Activated CD4-positive, alpha-beta T cell treated with anti-CD3 and anti-CD28 coated beads for 1 hour (primary cell): ENCODE results near the gene FMN2.

Source experiments
- DNase-seq: peaks from one replicate; pipeline ENCODE4 v3.0.0-alpha.2; 2020

FMN2 gene

GRCh38 chr1:240457203-240457602 is 365.5 kb downstream of the FMN2 start:
- DNase-seq, result no peak

GRCh38 chr1:240462277-240462676 is 370.6 kb downstream of the FMN2 start:
- no peak for DNase-seq

GRCh38 chr1:240462766-240463395 is 371.2 kb downstream of the FMN2 start:
- DNase-seq, result no peak

- no peak for DNase-seq
These were observed 372.4 kb downstream of the FMN2 start for GRCh38 chr1:240464099-240464498.

GRCh38 chr1:240465531-240465940 is 373.9 kb downstream of the FMN2 start:
- DNase-seq, result no peak

- DNase-seq, result no peak
These were observed 374.8 kb downstream of the FMN2 start for GRCh38 chr1:240466509-240466908.

- no peak for DNase-seq
These were observed 376.2 kb downstream of the FMN2 start for GRCh38 chr1:240467895-240468294.

GRCh38 chr1:240468656-240469055 is 377.0 kb downstream of the FMN2 start:
- DNase-seq, result no peak

GRCh38 chr1:240474133-240474614 is 382.5 kb downstream of the FMN2 start:
- no peak for DNase-seq

- DNase-seq, result no peak
These were observed 384.1 kb downstream of the FMN2 start for GRCh38 chr1:240475832-240476231.

- DNase-seq, result no peak
These were observed 386.9 kb downstream of the FMN2 start for GRCh38 chr1:240478536-240478935.

- DNase-seq, result no peak
These were observed 393.2 kb downstream of the FMN2 start for GRCh38 chr1:240484804-240485443.

GRCh38 chr1:240486611-240487010 is 394.9 kb downstream of the FMN2 start:
- DNase-seq, result no peak

- DNase-seq, result no peak
These were observed 395.8 kb downstream of the FMN2 start for GRCh38 chr1:240487493-240487892.

GRCh38 chr1:240491156-240491555 is 399.5 kb downstream of the FMN2 start:
- DNase-seq, result no peak

- no peak for DNase-seq
These were observed 400.1 kb downstream of the FMN2 start for GRCh38 chr1:240491796-240492195.

GRCh38 chr1:240492832-240493440 is 401.3 kb downstream of the FMN2 start:
- DNase-seq, result no peak

- DNase-seq, result no peak
These were observed 403.9 kb downstream of the FMN2 start for GRCh38 chr1:240495601-240496000.

- DNase-seq, result no peak
These were observed 404.7 kb downstream of the FMN2 start for GRCh38 chr1:240496356-240496755.

GRCh38 chr1:240496941-240497340 is 405.3 kb downstream of the FMN2 start:
- DNase-seq, result no peak

GRCh38 chr1:240497908-240498307 is 406.2 kb downstream of the FMN2 start:
- no peak for DNase-seq

GRCh38 chr1:240498335-240498734 is 406.7 kb downstream of the FMN2 start:
- no peak for DNase-seq

- no peak for DNase-seq
These were observed 407.3 kb downstream of the FMN2 start for GRCh38 chr1:240499012-240499411.

GRCh38 chr1:240500647-240501046 is 409.0 kb downstream of the FMN2 start:
- no peak for DNase-seq
